GM18861 (cell line): ENCODE results near the gene VSTM2L.
"Not testable (repeated sequence)": the region's sequence is repeated elsewhere in the genome, so short reads cannot be mapped to it uniquely, and the experiment has no call there.

Experiments used
- ATAC-seq: cut with Tn5 transposase; IDR thresholded peaks from one replicate; pipeline ENCODE4 v1.9.1; 2021; ENCODE audit not compliant: unreplicated experiment

The VSTM2L gene

DNA sequence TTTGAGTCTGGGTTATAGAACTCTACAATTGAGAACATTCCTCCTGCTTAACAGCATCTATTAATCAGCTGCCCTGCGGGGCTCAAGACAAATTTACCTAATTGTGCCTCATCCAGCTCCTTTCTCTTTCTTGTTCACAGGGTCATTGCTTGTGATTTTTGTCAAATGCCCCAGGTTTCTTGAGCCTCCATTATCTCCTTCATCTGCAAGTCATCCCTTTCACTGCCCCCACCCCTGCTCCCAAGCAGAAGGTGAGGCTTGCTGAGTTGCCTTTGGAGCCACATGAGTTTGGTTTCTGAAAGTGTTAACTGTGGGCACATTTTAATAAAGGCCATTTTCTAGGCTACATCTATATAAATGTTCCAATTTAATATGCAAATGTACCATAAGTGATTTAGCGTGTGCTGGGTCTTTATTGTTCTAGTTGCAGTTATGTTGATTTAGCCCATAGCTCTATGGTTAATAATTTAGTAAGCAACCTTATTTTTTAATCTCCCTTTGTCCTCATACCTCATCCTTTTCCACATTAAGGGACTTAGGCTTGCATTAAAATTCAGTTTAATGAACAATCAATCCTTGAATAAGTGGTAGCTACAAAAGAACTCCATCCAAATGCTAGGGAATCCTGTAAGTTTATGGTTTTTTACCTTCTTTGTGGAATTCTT lies 56.1 kb downstream of the VSTM2L start:
- no peak for ATAC-seq

GRCh38 chr20:37961066-37961465 lies 58.1 kb downstream of the VSTM2L start:
- no peak for ATAC-seq

DNA sequence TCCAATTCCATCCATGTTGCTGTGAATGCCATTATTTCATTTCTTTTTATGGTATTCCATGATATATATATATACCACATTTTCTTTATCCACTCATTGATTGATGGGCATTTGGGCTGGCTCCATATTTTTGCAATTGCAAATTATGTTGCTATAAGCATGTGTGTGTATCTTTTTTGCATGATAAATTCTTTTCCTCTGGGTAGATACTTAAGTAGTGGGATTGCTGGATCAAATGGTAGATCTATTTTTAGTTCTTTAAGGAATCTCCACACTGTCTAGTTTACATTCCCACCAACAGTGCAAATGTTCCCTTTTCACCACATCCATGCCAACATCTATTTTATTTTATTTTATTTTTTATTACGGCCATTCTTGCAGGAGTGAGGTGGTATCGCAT lies 60.6 kb downstream of the VSTM2L start:
- not testable (repeated sequence) for ATAC-seq

DNA sequence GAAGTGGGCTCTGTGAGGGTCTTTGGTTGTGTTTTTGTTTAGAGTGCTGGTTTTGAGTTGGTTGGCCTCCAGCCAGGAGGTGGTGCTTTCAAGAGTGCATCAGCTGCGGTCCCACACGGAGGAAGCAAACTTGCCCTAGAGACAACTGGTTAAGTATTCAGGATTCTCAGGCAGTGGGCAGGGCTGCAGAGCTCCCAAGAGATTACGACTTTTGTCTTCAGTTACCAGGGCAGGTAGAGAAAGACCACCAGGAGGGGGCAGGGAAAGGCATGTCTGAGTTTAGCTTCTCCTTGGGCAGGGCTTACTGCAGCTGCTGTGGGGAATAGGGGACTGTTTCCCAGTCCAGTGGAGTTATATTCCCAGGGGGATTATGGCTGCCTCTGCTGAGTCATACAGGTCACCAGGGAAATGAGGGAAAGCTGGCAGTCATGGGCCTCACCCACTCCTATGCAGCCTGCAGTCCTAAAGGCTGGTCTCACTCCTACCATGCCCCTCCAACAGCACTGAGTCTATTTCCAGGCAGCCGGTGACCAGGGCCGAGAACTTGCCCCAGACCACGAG lies 66.0 kb downstream of the VSTM2L start:
- ATAC-seq: no peak

DNA sequence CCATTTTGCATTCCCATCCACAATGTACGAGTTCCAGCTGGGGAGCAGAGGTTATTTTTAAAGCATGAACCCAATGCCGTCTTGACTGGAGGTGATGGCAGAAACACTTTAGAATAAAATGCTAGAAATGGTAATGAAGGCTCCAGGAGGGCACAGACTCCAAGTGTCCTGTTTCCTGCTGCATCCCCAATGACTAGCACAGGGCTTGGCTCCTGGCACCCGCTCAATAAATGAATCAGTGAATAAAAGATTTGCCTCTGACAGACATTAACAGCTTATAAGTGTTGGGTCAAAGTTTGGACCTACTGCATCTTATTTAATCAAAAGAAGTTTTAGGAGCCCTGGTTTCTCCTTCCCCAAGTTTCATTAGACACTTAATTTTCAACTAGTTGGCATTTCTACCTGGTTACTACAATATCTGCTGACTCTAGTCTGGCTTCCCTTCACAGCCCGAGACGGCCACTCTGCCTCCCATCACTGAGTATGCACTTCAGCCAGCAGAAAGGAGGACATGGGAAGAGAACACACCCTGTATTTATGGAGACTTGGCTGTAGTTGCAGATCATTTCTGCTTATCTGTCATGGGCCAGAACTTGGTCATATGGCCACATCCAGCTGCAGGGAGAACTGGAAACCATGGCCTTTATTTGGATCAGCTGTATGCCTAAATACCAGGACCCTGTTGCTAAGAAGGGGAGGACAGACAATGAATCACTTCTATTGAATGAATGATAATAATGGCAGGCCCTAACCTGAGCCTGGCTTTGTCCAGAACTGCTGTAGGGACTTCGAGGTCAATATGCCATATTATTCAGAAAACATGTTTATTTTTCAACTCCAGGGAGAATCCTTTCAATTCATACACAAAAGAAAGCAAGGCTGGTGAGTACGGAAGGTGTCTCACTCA lies 67.3 kb downstream of the VSTM2L start:
- ATAC-seq: no peak

DNA sequence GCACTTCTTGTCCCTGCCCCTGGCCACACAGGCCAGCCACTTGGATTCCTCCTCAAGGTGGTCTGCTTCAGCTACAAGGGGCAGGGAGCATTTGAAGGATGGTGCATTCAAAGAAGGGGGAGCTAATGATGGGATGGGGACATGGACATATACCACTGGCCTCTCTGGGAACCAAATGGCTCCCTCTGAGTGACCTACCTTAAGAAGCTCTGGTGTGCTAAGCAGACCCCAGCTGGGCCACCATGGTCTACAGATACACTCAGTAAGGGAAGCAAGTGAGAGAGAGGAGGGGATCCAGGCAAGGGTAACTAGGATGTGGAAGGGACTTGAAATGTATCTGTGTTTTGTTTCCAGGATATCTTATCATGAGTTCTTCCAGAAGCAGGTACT lies 67.9 kb downstream of the VSTM2L start:
- no peak for ATAC-seq

DNA sequence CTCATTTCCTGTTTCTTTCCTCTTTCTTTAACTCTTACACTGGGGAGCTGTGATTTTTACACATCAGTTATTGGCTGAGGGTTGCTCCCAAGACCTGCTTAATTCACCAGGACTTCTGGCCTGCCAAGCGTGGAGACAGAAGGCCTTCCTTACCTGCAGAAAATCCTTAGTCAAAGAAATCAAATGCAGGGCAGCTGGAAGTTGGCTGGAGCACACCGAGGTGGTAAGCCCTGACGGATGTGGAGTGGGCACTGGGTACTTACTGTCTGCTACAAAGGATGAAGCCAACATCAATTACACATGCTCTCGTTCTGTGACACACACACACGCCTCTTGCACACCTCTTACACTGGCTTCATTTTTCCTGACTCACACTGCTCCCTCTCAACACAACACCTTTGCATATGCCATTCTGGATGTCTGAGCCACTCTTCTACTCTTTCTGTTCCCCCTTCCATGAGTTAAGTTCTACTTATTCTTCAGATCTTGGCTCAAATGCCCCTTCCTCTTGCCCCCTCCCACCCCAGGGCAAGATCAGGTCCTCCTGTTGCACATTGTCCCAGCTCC lies 68.7 kb downstream of the VSTM2L start:
- ATAC-seq: no peak

DNA sequence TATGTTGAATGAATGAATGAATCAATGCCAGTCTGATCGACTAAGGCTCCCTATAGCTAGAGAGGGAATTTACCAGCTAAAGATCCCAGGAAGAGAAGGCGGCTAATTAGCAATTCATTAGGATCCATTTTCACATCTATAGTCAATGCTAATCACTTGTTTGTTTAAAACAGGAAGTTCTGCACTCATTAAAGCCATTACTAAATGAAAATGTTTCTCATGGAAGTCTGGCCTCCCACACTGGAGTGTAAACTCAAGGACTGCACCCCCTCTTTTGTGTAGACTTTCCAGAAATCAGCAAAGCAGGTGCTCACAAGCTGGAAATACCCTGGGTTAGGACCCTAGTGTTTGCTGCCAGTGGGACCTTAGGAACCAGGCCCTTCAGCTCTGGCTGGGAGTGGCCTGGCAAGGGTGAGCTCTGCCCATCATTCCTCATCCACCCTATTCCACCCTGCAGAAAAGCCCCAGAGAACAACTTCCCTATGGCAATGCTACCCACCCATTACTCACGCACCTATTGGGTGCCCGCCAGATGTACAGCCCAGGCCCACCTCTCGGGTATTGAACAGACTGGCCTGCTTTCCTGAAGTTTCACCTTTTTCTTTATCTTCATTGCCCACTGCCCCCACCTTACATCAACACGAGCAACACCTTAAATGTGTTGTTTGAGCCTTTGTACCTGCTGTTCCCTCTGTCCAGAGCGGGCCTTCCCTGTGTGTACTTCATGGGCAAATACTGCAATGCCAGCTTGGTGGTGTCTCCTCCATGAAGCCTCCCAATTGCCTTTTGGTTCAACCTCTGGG lies 69.5 kb downstream of the VSTM2L start:
- ATAC-seq: no peak

GRCh38 chr20:37973059-37973910 lies 70.4 kb downstream of the VSTM2L start:
- no peak for ATAC-seq

DNA sequence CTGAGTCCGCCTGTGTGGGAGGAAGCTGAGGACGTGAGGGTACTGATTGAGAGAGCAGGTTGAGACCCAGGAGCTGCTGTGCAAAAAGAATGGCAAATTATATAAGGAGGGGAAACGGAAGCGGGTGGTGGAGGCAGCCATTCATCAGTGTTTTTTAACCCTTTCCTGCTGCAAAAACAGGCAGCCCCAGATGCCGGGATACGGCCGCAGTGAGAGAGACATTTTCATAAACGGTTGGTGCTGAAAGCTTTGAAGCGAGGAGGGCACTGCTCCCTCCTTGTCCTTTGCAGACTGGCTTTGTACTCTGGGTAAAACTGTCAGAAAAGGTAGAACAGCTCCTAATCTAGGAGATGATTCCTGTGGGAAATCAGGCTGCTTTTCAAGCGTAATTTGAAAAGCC lies 74.0 kb downstream of the VSTM2L start:
- no peak for ATAC-seq

- no peak for ATAC-seq
Measured at GRCh38 chr20:37977338-37977737, 74.4 kb downstream of the VSTM2L start.

DNA sequence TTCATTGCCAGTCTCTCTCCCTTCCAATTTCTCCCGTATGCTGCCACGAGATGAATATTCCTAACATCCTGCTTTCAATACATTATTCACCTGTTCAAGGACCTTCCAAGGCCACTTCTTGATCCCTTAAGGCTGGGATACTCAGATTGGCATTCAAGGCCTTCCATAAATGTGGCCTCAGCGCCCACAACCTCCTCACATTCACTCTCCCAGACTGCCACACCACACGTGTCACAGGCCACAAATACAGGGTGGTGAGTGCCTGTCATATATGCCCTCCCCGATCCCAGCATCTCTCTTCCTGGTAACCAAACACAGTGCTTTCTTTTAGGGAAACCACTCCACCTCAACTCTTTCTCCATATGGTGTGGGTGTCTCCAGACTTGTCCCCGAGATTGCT lies 74.9 kb downstream of the VSTM2L start:
- no peak for ATAC-seq

GRCh38 chr20:37979021-37979985 lies 76.4 kb downstream of the VSTM2L start:
- ATAC-seq: no peak

- no peak for ATAC-seq
Measured at GRCh38 chr20:37980383-37980782, 77.5 kb downstream of the VSTM2L start.

GRCh38 chr20:37980876-37981275 lies 77.9 kb downstream of the VSTM2L start:
- ATAC-seq: no peak

- ATAC-seq: no peak
Measured at GRCh38 chr20:37981568-37981967, 78.6 kb downstream of the VSTM2L start.

DNA sequence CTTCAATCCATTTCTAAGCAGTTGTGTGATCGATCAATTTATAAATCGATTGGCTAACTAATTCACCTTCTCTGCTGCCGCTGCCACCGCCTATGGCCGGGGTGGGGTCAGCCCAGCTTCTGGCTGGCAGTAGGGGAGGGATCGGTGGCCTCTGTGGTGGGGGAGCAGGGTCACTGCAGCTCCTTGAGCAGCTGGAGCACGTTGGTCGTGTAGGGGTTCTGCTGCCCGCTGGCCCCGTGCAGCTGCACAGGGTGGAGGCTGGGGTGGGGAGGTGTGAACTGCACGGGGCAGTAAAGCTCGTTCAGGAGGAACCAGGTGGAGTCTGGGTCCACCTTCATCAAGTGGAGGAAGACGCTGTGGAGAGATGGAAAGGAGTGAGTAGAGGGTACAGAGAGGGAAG lies 80.4 kb downstream of the VSTM2L start:
- ATAC-seq: no peak

DNA sequence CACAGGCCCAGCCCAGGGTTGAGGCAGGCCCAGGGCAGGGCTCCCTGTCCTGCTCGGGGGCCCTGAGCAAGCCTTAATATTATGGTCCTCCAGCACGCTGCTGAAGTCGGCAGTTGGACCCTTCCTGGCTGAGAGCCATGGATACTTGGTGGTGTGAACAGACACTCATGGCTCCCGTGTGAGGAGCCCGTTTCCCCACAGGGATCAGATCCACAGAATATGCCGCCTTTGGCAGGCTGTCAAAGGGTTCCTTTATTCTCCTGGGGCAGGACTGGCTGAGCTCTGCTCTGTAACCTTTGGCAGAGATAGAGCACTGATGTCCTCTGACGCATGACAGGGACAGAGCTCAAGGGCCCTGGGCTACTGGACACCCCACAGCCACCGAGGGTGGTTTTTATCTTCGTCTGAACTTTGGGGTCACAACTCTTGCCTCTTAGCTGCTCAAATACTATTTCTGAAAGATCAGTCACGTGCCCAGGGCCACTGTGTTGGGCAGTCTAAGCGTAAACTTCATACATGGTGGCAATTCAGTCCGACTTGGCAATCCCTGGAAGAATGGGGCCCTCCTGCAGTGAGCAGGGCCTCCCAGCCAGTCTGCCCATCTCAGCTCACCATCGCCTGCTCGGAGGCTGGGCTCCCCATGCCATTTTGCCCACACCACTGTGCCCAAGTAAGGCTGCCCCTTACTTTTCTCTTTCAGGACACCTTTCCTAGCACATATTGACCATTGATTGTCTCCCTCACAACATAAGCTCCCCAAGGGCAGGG lies 81.3 kb downstream of the VSTM2L start:
- no peak for ATAC-seq
